ENCODE measurements around the gene WDFY4.

WDFY4 gene

GRCh38 chr10:48929413-48929990 lies 244.8 kb downstream of the WDFY4 start:
- H3K4me3 ChIP-seq (replicated peaks in 1 of 2; ENCODE audit: low read depth in 2 of 2, low read length in 2 of 2) = no peak overlapping the region
- no peak for DNase-seq (ENCODE audit: low read depth in 2 of 2)
- no peak for TF ChIP-seq CTCF (IDR thresholded peaks at IDR 0.05; ENCODE audit: low read depth, low read length)

GRCh38 chr10:48931188-48931587 lies 246.5 kb downstream of the WDFY4 start:
- no peak for TF ChIP-seq CTCF (IDR thresholded peaks at IDR 0.05; ENCODE audit: low read depth, low read length)
- DNase-seq (ENCODE audit: low read depth in 2 of 2) = no peak
- no peak overlapping the region for H3K4me3 ChIP-seq (replicated peaks in 1 of 2; ENCODE audit: low read depth in 2 of 2, low read length in 2 of 2)

GRCh38 chr10:48932831-48933664 lies 248.4 kb downstream of the WDFY4 start:
- H3K4me3 ChIP-seq (replicated peaks in 1 of 2; ENCODE audit: low read depth in 2 of 2, low read length in 2 of 2) = no peak overlapping the region
- no peak for DNase-seq (ENCODE audit: low read depth in 2 of 2)
- no peak for TF ChIP-seq CTCF (IDR thresholded peaks at IDR 0.05; ENCODE audit: low read depth, low read length)

- DNase-seq (ENCODE audit: low read depth in 2 of 2) = no peak
- no peak overlapping the region for H3K4me3 ChIP-seq (replicated peaks in 1 of 2; ENCODE audit: low read depth in 2 of 2, low read length in 2 of 2)
- no peak for TF ChIP-seq CTCF (IDR thresholded peaks at IDR 0.05; ENCODE audit: low read depth, low read length)
Observed at GRCh38 chr10:48934672-48935501, 250.2 kb downstream of the WDFY4 start.

GRCh38 chr10:48935577-48935976 lies 250.9 kb downstream of the WDFY4 start:
- H3K4me3 ChIP-seq (replicated peaks in 1 of 2; ENCODE audit: low read depth in 2 of 2, low read length in 2 of 2) = no peak overlapping the region
- TF ChIP-seq CTCF (IDR thresholded peaks at IDR 0.05; ENCODE audit: low read depth, low read length) = no peak
- DNase-seq (ENCODE audit: low read depth in 2 of 2) = no peak

- no peak for TF ChIP-seq CTCF (IDR thresholded peaks at IDR 0.05; ENCODE audit: low read depth, low read length)
- no peak for DNase-seq (ENCODE audit: low read depth in 2 of 2)
- H3K4me3 ChIP-seq (replicated peaks in 1 of 2; ENCODE audit: low read depth in 2 of 2, low read length in 2 of 2) = no peak overlapping the region
Observed at GRCh38 chr10:48937796-48938195, 253.1 kb downstream of the WDFY4 start.

All from cardiac fibroblast (primary cell).